ENCODE results near the gene SRSF8.

Gene SRSF8

GRCh38 chr11:95081412-95081811, 14.7 kb downstream of the SRSF8 start:
- Mint-ChIP-seq H3K4me3 (no peak overlapping the region), H3K4me1 (ENCODE audit: low read depth) (peaks cover 30% of the 10 kb centered on the region), H3K36me3 (ENCODE audit: low read depth) (no peaks in the 10 kb centered on the region), H3K9me3 (no peaks in the 10 kb centered on the region), H3K27ac (no peak overlapping the region), H3K27me3 (ENCODE audit: low read depth) (no peaks in the 10 kb centered on the region)

GRCh38 chr11:95082576-95083001, 15.9 kb downstream of the SRSF8 start:
- no peaks in the 10 kb centered on the region for H3K36me3 Mint-ChIP-seq (ENCODE audit: low read depth)
- H3K9me3 Mint-ChIP-seq = no peaks in the 10 kb centered on the region
- no peaks in the 10 kb centered on the region for H3K27me3 Mint-ChIP-seq (ENCODE audit: low read depth)
- H3K4me1 Mint-ChIP-seq (ENCODE audit: low read depth) = peaks cover 28% of the 10 kb centered on the region
- H3K4me3 Mint-ChIP-seq = no peak overlapping the region
- H3K27ac Mint-ChIP-seq = no peak overlapping the region

GRCh38 chr11:95084509-95084908, 17.8 kb downstream of the SRSF8 start:
- no peak overlapping the region for H3K4me3 Mint-ChIP-seq
- peaks cover 37% of the 10 kb centered on the region for H3K4me1 Mint-ChIP-seq (ENCODE audit: low read depth)
- no peaks in the 10 kb centered on the region for H3K27me3 Mint-ChIP-seq (ENCODE audit: low read depth)
- H3K9me3 Mint-ChIP-seq = no peaks in the 10 kb centered on the region
- H3K36me3 Mint-ChIP-seq (ENCODE audit: low read depth) = peaks cover 4% of the 10 kb centered on the region
- H3K27ac Mint-ChIP-seq = no peak overlapping the region

- no peaks in the 10 kb centered on the region for H3K27me3 Mint-ChIP-seq (ENCODE audit: low read depth)
- H3K27ac Mint-ChIP-seq = peak overlapping the region; percentile 12
- peaks cover 32% of the 10 kb centered on the region for H3K4me1 Mint-ChIP-seq (ENCODE audit: low read depth)
- peaks cover 4% of the 10 kb centered on the region for H3K36me3 Mint-ChIP-seq (ENCODE audit: low read depth)
- H3K9me3 Mint-ChIP-seq = no peaks in the 10 kb centered on the region
- H3K4me3 Mint-ChIP-seq = no peak overlapping the region
Observed at GRCh38 chr11:95085117-95085816, 18.5 kb downstream of the SRSF8 start.

GRCh38 chr11:95086151-95086550, 19.4 kb downstream of the SRSF8 start:
- peaks cover 40% of the 10 kb centered on the region for H3K4me1 Mint-ChIP-seq (ENCODE audit: low read depth)
- no peaks in the 10 kb centered on the region for H3K9me3 Mint-ChIP-seq
- H3K4me3 Mint-ChIP-seq = no peak overlapping the region
- H3K36me3 Mint-ChIP-seq (ENCODE audit: low read depth) = peaks cover 4% of the 10 kb centered on the region
- H3K27ac Mint-ChIP-seq = no peak overlapping the region
- H3K27me3 Mint-ChIP-seq (ENCODE audit: low read depth) = no peaks in the 10 kb centered on the region

- Mint-ChIP-seq H3K36me3 (ENCODE audit: low read depth) (peaks cover 4% of the 10 kb centered on the region), H3K4me3 (no peak overlapping the region), H3K4me1 (ENCODE audit: low read depth) (peaks cover 49% of the 10 kb centered on the region), H3K27me3 (ENCODE audit: low read depth) (no peaks in the 10 kb centered on the region), H3K9me3 (no peaks in the 10 kb centered on the region), H3K27ac (no peak overlapping the region)
Observed at GRCh38 chr11:95086836-95087570, 20.3 kb downstream of the SRSF8 start.

- Mint-ChIP-seq H3K27ac (peak overlapping the region; percentile 98), H3K4me1 (ENCODE audit: low read depth) (peaks cover 62% of the 10 kb centered on the region), H3K27me3 (ENCODE audit: low read depth) (no peaks in the 10 kb centered on the region), H3K4me3 (peak overlapping the region; percentile 89), H3K36me3 (ENCODE audit: low read depth) (peaks cover 4% of the 10 kb centered on the region), H3K9me3 (no peaks in the 10 kb centered on the region)
Observed at GRCh38 chr11:95088946-95089619, 22.4 kb downstream of the SRSF8 start.

GRCh38 chr11:95089620-95090542, 23.2 kb downstream of the SRSF8 start, which contains the start of gene ENDOD1:
TSS of gene ENDOD1 (plus strand) at chr11:95089846. CDS start at chr11:95089928, 82 bp downstream.
- peaks cover 4% of the 10 kb centered on the region for H3K36me3 Mint-ChIP-seq (ENCODE audit: low read depth)
- peaks cover 62% of the 10 kb centered on the region for H3K4me1 Mint-ChIP-seq (ENCODE audit: low read depth)
- no peaks in the 10 kb centered on the region for H3K27me3 Mint-ChIP-seq (ENCODE audit: low read depth)
- no peaks in the 10 kb centered on the region for H3K9me3 Mint-ChIP-seq
- peak within 1 kb of the TSS; percentile 89 for H3K4me3 Mint-ChIP-seq
- peak within 1 kb of the TSS; percentile 98 for H3K27ac Mint-ChIP-seq

- Mint-ChIP-seq H3K4me3 (peak overlapping the region; percentile 8), H3K36me3 (ENCODE audit: low read depth) (peaks cover 7% of the 10 kb centered on the region), H3K27ac (no peak overlapping the region), H3K9me3 (no peaks in the 10 kb centered on the region), H3K27me3 (ENCODE audit: low read depth) (no peaks in the 10 kb centered on the region), H3K4me1 (ENCODE audit: low read depth) (peaks cover 59% of the 10 kb centered on the region)
Observed at GRCh38 chr11:95091663-95092180, 25.0 kb downstream of the SRSF8 start.

GRCh38 chr11:95092549-95093324, 26.0 kb downstream of the SRSF8 start:
- Mint-ChIP-seq H3K27ac (peak overlapping the region; percentile 4), H3K4me3 (peak overlapping the region; percentile 56), H3K36me3 (ENCODE audit: low read depth) (peaks cover 14% of the 10 kb centered on the region), H3K4me1 (ENCODE audit: low read depth) (peaks cover 64% of the 10 kb centered on the region), H3K27me3 (ENCODE audit: low read depth) (no peaks in the 10 kb centered on the region), H3K9me3 (no peaks in the 10 kb centered on the region)

- Mint-ChIP-seq H3K27me3 (ENCODE audit: low read depth) (no peaks in the 10 kb centered on the region), H3K4me3 (peak overlapping the region; percentile 56), H3K9me3 (no peaks in the 10 kb centered on the region), H3K27ac (no peak overlapping the region), H3K4me1 (ENCODE audit: low read depth) (peaks cover 61% of the 10 kb centered on the region), H3K36me3 (ENCODE audit: low read depth) (peaks cover 14% of the 10 kb centered on the region)
Observed at GRCh38 chr11:95093548-95093947, 26.8 kb downstream of the SRSF8 start.

GRCh38 chr11:95095858-95096587, 29.3 kb downstream of the SRSF8 start:
- Mint-ChIP-seq H3K4me3 (no peak overlapping the region), H3K27ac (peak overlapping the region; percentile 42), H3K4me1 (ENCODE audit: low read depth) (peaks cover 48% of the 10 kb centered on the region), H3K36me3 (ENCODE audit: low read depth) (peaks cover 12% of the 10 kb centered on the region), H3K9me3 (no peaks in the 10 kb centered on the region), H3K27me3 (ENCODE audit: low read depth) (no peaks in the 10 kb centered on the region)

- Mint-ChIP-seq H3K4me1 (ENCODE audit: low read depth) (peaks cover 36% of the 10 kb centered on the region), H3K9me3 (no peaks in the 10 kb centered on the region), H3K27ac (peak overlapping the region; percentile 0), H3K36me3 (ENCODE audit: low read depth) (peaks cover 14% of the 10 kb centered on the region), H3K27me3 (ENCODE audit: low read depth) (no peaks in the 10 kb centered on the region), H3K4me3 (no peak overlapping the region)
Observed at GRCh38 chr11:95097209-95097608, 30.5 kb downstream of the SRSF8 start.
